ENCODE data around the gene BOC.
"Not testable (repeated sequence)": the region's sequence is repeated elsewhere in the genome, so short reads cannot be mapped to it uniquely, and the experiment has no call there.

Gene BOC

DNA sequence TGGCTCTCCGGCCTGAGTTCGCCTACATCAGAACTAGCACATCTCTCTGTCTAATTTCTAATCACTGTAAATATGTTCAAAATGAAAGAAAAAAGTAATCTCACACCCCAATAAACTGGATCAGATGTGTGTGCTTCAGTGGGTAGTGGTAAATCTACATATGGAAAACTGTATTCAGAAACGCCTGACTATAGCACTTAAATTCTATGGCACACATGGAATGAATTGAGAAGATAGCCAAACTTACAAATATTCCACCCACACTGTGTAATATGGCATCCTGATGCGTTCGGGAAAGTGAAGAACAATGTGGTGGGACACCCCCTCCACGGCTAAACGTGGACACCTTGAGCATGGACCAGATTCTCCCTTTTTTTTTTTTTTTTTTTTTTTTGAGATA lies 40.6 kb upstream of the BOC start:
- no peaks in the 10 kb centered on the region for H3K36me3 ChIP-seq (ENCODE audit: control insufficient read depth in 2 of 2, insufficient read depth in 2 of 2, low read length in 2 of 2)
- no peaks in the 10 kb centered on the region for H3K4me1 ChIP-seq (ENCODE audit: control insufficient read depth in 2 of 2, insufficient read depth in 2 of 2, low read length in 2 of 2)
- H3K9ac ChIP-seq (ENCODE audit: low read depth in 1 of 2, low read length in 2 of 2): no peak overlapping the region
- no peak overlapping the region for H3K27ac ChIP-seq (ENCODE audit: low read depth in 2 of 2, low read length in 2 of 2)
- no peak overlapping the region for H3K4me3 ChIP-seq (ENCODE audit: low read length in 2 of 2)
- H3K9me3 ChIP-seq (ENCODE audit: control insufficient read depth in 2 of 2, low read length in 2 of 2): no peaks in the 10 kb centered on the region
- H3K27me3 ChIP-seq (ENCODE audit: control insufficient read depth in 2 of 2, insufficient read depth in 2 of 2, low read length in 2 of 2): no peaks in the 10 kb centered on the region

DNA sequence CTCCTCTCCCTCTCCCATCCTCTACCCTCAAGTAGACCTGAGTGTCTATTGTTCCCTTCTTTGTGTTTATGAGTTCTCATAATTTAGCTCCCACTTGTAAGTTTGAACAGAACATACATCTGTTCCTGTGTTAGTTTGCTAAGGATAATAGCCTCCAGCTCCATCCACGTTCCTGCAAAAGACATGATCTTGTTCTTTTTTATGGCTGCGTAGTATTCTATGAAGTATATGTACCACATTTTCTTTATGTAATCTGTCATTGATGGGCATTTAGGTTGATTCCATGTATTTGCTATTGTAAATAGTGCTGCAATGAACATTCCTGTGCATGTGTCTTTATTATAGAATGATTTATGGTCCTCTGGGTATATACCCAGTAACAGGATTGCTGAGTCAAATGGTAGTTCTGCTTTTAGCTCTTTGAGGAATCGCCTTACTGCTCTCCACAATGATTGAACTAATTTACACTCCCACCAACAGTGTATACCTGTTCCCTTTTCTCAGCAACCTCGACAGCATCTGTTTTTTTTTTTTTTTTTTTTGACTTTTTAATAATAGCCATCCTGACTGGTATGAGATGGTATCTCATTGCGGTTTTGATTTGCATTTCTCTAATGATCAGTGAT lies 39.6 kb upstream of the BOC start:
- not testable (repeated sequence) for H3K9ac ChIP-seq (ENCODE audit: low read depth in 1 of 2, low read length in 2 of 2); H3K4me1 ChIP-seq (ENCODE audit: control insufficient read depth in 2 of 2, insufficient read depth in 2 of 2, low read length in 2 of 2); H3K27ac ChIP-seq (ENCODE audit: low read depth in 2 of 2, low read length in 2 of 2); H3K36me3 ChIP-seq (ENCODE audit: control insufficient read depth in 2 of 2, insufficient read depth in 2 of 2, low read length in 2 of 2); H3K4me3 ChIP-seq (ENCODE audit: low read length in 2 of 2); H3K27me3 ChIP-seq (ENCODE audit: control insufficient read depth in 2 of 2, insufficient read depth in 2 of 2, low read length in 2 of 2); H3K9me3 ChIP-seq (ENCODE audit: control insufficient read depth in 2 of 2, low read length in 2 of 2)

DNA sequence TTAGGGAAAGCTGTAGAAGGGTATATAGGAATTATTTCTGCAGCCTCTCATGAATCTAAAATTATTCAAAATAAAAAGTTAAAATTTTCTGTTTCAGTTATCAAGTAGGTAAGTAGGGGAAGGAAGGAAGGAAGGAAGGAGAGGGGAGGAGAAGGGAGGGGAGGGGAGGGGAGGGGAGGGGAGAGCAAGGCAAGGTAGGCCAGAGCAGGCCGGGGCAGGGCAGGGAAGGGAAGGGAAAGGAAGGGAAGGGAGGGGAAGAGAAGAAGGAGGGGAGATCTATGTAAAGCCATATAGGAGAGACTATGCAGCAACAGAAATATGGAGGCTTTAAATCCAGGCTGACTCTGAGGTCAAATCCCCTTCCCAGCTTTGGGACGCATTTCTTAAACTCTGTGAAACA lies 38.3 kb upstream of the BOC start:
- H3K4me1 ChIP-seq (ENCODE audit: control insufficient read depth in 2 of 2, insufficient read depth in 2 of 2, low read length in 2 of 2): no peaks in the 10 kb centered on the region
- no peak overlapping the region for H3K4me3 ChIP-seq (ENCODE audit: low read length in 2 of 2)
- no peaks in the 10 kb centered on the region for H3K27me3 ChIP-seq (ENCODE audit: control insufficient read depth in 2 of 2, insufficient read depth in 2 of 2, low read length in 2 of 2)
- H3K9ac ChIP-seq (ENCODE audit: low read depth in 1 of 2, low read length in 2 of 2): no peak overlapping the region
- no peak overlapping the region for H3K27ac ChIP-seq (ENCODE audit: low read depth in 2 of 2, low read length in 2 of 2)
- no peaks in the 10 kb centered on the region for H3K36me3 ChIP-seq (ENCODE audit: control insufficient read depth in 2 of 2, insufficient read depth in 2 of 2, low read length in 2 of 2)
- no peaks in the 10 kb centered on the region for H3K9me3 ChIP-seq (ENCODE audit: control insufficient read depth in 2 of 2, low read length in 2 of 2)

DNA sequence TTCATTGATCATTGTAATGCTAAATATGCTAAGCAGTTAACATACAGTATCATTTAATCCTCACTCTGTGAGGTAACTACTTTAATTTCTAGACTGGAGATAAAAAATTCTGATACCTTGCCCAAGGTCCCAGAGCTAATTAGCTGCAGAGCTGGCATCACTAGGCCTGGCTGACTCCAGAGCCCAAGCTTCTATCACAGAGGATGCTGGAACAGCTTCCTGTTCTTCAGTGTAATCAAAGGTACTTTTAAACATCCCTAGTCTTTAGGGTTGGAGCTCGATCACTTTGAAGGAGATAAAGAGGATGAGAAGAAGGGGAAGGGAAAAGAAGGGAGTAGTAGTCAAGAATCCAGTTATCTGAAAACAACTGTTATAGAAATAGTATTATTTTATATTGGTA lies 37.1 kb upstream of the BOC start:
- H3K36me3 ChIP-seq (ENCODE audit: control insufficient read depth in 2 of 2, insufficient read depth in 2 of 2, low read length in 2 of 2): no peaks in the 10 kb centered on the region
- H3K9ac ChIP-seq (ENCODE audit: low read depth in 1 of 2, low read length in 2 of 2): no peak overlapping the region
- H3K9me3 ChIP-seq (ENCODE audit: control insufficient read depth in 2 of 2, low read length in 2 of 2): no peaks in the 10 kb centered on the region
- no peaks in the 10 kb centered on the region for H3K27me3 ChIP-seq (ENCODE audit: control insufficient read depth in 2 of 2, insufficient read depth in 2 of 2, low read length in 2 of 2)
- H3K27ac ChIP-seq (ENCODE audit: low read depth in 2 of 2, low read length in 2 of 2): no peak overlapping the region
- no peaks in the 10 kb centered on the region for H3K4me1 ChIP-seq (ENCODE audit: control insufficient read depth in 2 of 2, insufficient read depth in 2 of 2, low read length in 2 of 2)
- H3K4me3 ChIP-seq (ENCODE audit: low read length in 2 of 2): no peak overlapping the region

DNA sequence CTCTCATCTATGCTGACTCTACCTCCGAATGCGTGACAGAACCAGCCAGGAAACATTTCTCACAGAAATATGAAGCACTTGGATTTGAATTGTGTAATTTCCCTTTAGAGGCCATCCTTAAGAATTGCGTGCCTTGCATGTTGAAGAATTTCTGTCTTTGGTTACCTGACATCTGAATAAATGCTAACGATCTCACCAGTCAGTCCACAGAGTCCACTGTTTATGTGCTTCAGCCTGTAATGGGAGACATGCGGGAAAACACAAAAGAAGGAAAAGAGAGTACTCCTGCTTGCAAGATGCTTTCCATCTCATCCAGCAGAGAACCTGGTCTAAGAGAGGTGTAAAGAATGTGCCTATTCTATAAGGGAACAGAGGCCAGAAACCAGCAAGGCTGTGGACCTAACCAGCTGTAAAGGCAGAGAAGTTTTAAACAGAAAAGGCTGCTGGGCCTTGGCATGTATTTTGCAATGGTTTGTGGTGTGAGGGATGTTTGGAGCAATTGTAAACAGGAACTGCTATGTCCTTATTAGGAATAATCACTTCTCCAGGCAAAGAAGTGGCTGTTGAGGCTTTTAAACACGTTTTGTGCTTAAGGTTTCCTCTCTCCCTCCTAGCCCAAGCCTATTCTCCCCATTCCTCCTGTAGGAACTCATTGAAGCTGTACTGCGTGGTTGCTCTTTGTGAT lies 36.4 kb upstream of the BOC start:
- Histone ChIP-seq H3K36me3 (ENCODE audit: control insufficient read depth in 2 of 2, insufficient read depth in 2 of 2, low read length in 2 of 2) (no peaks in the 10 kb centered on the region), H3K9me3 (ENCODE audit: control insufficient read depth in 2 of 2, low read length in 2 of 2) (no peaks in the 10 kb centered on the region), H3K4me3 (ENCODE audit: low read length in 2 of 2) (no peak overlapping the region), H3K27me3 (ENCODE audit: control insufficient read depth in 2 of 2, insufficient read depth in 2 of 2, low read length in 2 of 2) (no peaks in the 10 kb centered on the region), H3K27ac (ENCODE audit: low read depth in 2 of 2, low read length in 2 of 2) (no peak overlapping the region), H3K9ac (ENCODE audit: low read depth in 1 of 2, low read length in 2 of 2) (no peak overlapping the region), H3K4me1 (ENCODE audit: control insufficient read depth in 2 of 2, insufficient read depth in 2 of 2, low read length in 2 of 2) (no peaks in the 10 kb centered on the region)

DNA sequence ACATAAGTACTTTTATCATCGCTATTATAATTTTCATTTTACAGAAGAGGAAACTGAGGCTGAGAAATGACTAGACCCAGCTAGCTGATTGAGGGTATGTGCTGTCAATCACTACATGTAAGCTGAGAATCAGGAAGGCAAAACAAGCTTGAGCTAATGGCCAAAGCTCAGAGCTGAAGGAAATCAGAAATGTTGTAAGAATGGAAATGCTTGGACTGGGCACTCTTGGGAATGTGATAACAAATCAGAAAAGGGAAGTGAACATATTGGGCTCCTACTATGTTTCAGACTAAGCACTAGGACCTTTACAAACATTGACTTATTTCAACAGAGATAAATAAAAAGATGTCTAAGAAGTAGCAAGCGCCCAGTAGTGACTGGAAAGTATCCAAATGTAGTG lies 33.8 kb upstream of the BOC start:
- Histone ChIP-seq H3K4me3 (ENCODE audit: low read length in 2 of 2) (no peak overlapping the region), H3K27ac (ENCODE audit: low read depth in 2 of 2, low read length in 2 of 2) (no peak overlapping the region), H3K36me3 (ENCODE audit: control insufficient read depth in 2 of 2, insufficient read depth in 2 of 2, low read length in 2 of 2) (no peaks in the 10 kb centered on the region), H3K4me1 (ENCODE audit: control insufficient read depth in 2 of 2, insufficient read depth in 2 of 2, low read length in 2 of 2) (no peaks in the 10 kb centered on the region), H3K9me3 (ENCODE audit: control insufficient read depth in 2 of 2, low read length in 2 of 2) (no peaks in the 10 kb centered on the region), H3K27me3 (ENCODE audit: control insufficient read depth in 2 of 2, insufficient read depth in 2 of 2, low read length in 2 of 2) (no peaks in the 10 kb centered on the region), H3K9ac (ENCODE audit: low read depth in 1 of 2, low read length in 2 of 2) (no peak overlapping the region)

DNA sequence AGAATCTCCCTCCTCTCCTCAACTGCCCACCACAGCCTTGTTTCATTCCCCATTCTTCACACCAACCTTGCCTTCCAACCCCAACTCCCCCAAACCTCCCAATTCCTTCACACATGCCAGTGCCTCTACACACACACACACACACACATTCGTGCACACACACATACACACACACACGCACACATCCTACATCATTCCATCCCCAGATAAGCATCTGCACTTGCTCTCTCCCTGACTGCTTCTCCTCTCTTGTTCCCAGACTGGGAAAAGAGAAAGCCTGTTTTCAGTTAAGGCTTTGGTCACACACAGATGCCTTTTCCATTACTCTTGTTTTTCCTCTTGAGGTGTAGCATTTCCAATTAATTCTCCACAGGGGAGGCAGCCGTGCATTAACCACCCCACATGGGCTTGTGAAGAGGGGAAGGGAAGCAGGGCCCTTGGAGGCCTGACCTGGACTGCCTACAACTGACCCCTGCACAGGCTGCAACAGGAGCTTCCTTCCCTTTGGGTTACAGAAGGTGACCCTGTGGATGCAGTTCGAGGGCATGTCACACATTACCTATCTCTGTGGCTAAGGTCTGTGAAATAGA lies 32.0 kb upstream of the BOC start:
- H3K36me3 ChIP-seq (ENCODE audit: control insufficient read depth in 2 of 2, insufficient read depth in 2 of 2, low read length in 2 of 2): no peaks in the 10 kb centered on the region
- H3K4me3 ChIP-seq (ENCODE audit: low read length in 2 of 2): no peak overlapping the region
- no peak overlapping the region for H3K27ac ChIP-seq (ENCODE audit: low read depth in 2 of 2, low read length in 2 of 2)
- H3K9me3 ChIP-seq (ENCODE audit: control insufficient read depth in 2 of 2, low read length in 2 of 2): no peaks in the 10 kb centered on the region
- no peaks in the 10 kb centered on the region for H3K4me1 ChIP-seq (ENCODE audit: control insufficient read depth in 2 of 2, insufficient read depth in 2 of 2, low read length in 2 of 2)
- H3K9ac ChIP-seq (ENCODE audit: low read depth in 1 of 2, low read length in 2 of 2): no peak overlapping the region
- no peaks in the 10 kb centered on the region for H3K27me3 ChIP-seq (ENCODE audit: control insufficient read depth in 2 of 2, insufficient read depth in 2 of 2, low read length in 2 of 2)

DNA sequence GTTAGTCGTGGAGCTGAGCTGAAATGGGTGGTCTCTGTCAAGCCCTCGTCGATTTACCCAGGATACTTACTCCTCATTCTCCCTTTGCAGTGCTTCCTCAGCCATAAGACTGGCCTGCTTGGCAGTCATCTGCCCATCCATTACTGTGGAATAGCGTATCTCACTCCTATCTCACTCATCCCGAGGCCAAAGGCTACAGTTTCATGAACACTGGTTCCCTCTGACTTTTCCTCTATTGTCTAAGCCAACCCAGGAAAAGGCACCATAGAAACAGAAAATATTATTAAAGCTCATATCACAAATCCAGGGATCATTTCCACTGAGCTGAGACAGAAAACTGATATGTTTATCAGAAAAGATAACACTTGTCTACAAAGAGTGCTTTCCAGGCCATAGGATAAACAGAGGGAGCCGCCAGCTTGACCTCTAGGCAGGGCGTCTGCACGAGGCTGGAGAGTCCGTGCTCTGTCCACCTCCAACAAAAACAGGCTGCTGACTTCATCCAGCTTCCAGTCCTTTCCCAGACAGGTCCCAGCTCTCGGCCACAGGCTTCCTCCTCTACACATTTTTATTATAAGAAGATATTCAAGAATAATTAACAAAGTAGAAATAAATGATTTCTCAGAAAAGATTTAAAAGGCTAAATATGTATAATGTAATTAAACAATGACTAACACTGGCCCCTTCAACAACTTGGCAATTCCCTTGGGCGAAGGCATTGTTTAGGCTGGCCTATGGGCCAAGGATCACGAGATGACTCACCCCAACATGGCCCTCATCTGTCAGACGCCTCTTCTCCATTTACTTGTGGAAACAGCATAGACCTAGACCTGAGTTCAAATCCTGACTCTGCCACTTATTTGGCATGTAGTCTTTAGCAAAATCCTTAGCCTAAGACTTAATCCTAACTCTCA lies 27.4 kb upstream of the BOC start:
- Histone ChIP-seq H3K4me1 (ENCODE audit: control insufficient read depth in 2 of 2, insufficient read depth in 2 of 2, low read length in 2 of 2) (no peaks in the 10 kb centered on the region), H3K4me3 (ENCODE audit: low read length in 2 of 2) (no peak overlapping the region), H3K27me3 (ENCODE audit: control insufficient read depth in 2 of 2, insufficient read depth in 2 of 2, low read length in 2 of 2) (no peaks in the 10 kb centered on the region), H3K36me3 (ENCODE audit: control insufficient read depth in 2 of 2, insufficient read depth in 2 of 2, low read length in 2 of 2) (no peaks in the 10 kb centered on the region), H3K27ac (ENCODE audit: low read depth in 2 of 2, low read length in 2 of 2) (no peak overlapping the region), H3K9ac (ENCODE audit: low read depth in 1 of 2, low read length in 2 of 2) (no peak overlapping the region), H3K9me3 (ENCODE audit: control insufficient read depth in 2 of 2, low read length in 2 of 2) (no peaks in the 10 kb centered on the region)

DNA sequence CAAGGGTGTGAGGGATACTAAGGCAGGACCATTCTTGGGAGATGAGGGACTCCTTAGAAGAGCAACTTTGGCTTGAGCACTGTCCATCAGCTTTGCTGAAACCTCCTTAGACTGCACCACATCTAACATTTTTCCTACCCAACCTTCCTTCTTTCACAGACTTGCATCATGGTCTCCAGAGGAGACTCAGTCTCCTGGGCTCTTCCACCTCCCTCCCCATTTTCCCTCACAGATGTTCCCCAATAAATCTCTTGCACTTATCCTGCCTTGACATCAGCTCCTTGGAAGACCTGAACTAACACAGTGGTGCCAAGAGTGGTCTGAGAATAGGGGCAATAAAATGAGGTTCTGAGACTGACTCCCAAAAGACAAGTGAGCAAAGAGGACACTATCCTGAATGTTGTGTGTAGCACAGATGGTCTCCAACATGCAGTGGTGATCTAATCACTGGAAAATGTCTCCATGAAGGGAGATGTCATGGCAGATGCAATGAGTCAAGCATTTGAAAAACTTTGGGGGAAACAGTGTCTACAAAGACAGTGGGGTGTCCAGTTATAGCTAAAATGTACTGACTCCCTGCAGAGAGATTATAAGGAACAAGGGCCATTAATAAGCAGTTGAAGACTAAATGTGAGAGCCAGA lies 26.0 kb upstream of the BOC start:
- Histone ChIP-seq H3K4me1 (ENCODE audit: control insufficient read depth in 2 of 2, insufficient read depth in 2 of 2, low read length in 2 of 2) (no peaks in the 10 kb centered on the region), H3K4me3 (ENCODE audit: low read length in 2 of 2) (no peak overlapping the region), H3K9ac (ENCODE audit: low read depth in 1 of 2, low read length in 2 of 2) (no peak overlapping the region), H3K27me3 (ENCODE audit: control insufficient read depth in 2 of 2, insufficient read depth in 2 of 2, low read length in 2 of 2) (no peaks in the 10 kb centered on the region), H3K27ac (ENCODE audit: low read depth in 2 of 2, low read length in 2 of 2) (no peak overlapping the region), H3K9me3 (ENCODE audit: control insufficient read depth in 2 of 2, low read length in 2 of 2) (no peaks in the 10 kb centered on the region), H3K36me3 (ENCODE audit: control insufficient read depth in 2 of 2, insufficient read depth in 2 of 2, low read length in 2 of 2) (no peaks in the 10 kb centered on the region)

Data from mucosa of rectum (tissue), 2 donors.